Upper lobe of left lung (tissue), 4 donors: Measurements from ENCODE around the gene CAV1.

Experiments
- EP300 ChIP-seq, 4 donors: sonication (generic); formaldehyde crosslinking; IDR thresholded peaks; one replicate each; pipeline ENCODE4 v1.5.1; 2017; ENCODE audit warnings: antibody characterized with exemption in 4 of 4, control low read depth in 2 of 4
- POLR2A ChIP-seq, 4 donors: fragments of 450-650 bp; IDR thresholded peaks; one replicate each; pipeline ENCODE4 v1.5.1; 2016 to 2017; ENCODE audit warnings: antibody characterized with exemption in 4 of 4, mild to moderate bottlenecking in 2 of 4
- POLR2AphosphoS5 ChIP-seq, 2 donors: sonication (generic); formaldehyde crosslinking; IDR thresholded peaks; one replicate each; pipeline ENCODE4 v1.5.1; 2017; ENCODE audit warnings: antibody characterized with exemption in 2 of 2
- TF ChIP-seq, protein P1 (sequence below), 6 experiments: fragments of 450-650 bp in 4 of 6; fragments of 200-600 bp in 2 of 6; sonication (generic) in 2 of 6; IDR thresholded peaks; one replicate each; pipeline ENCODE4 v1.5.1; 2016 to 2019; ENCODE audit warnings: antibody characterized with exemption in 6 of 6

DNA sequence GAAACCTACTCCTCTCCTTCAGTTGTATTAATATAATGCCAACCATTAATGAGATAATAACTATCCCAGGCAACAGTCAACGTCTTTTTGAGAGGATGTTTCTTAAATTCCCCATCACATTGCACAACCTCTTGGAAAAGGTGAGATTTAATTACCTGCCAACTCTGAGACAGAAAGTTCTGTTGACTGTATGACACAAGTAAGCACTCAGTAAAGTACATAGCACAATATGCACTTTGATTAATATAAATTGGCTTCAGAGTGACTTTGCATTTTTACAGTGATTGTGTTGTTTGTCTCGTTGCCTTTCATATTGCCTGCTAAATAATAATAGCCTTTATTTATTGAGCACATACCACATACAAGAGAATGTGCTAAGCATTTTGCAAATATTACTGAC is 46.7 kb downstream of the CAV1 start:
- TF ChIP-seq EP300 (IDR thresholded peaks at IDR 0.05) (peak in 2 of 4 donors; percentile 8 to 79), POLR2AphosphoS5 (IDR thresholded peaks at IDR 0.05) (no peak), POLR2A (IDR thresholded peaks at IDR 0.05) (no peak)
- TF ChIP-seq, protein P1, sequence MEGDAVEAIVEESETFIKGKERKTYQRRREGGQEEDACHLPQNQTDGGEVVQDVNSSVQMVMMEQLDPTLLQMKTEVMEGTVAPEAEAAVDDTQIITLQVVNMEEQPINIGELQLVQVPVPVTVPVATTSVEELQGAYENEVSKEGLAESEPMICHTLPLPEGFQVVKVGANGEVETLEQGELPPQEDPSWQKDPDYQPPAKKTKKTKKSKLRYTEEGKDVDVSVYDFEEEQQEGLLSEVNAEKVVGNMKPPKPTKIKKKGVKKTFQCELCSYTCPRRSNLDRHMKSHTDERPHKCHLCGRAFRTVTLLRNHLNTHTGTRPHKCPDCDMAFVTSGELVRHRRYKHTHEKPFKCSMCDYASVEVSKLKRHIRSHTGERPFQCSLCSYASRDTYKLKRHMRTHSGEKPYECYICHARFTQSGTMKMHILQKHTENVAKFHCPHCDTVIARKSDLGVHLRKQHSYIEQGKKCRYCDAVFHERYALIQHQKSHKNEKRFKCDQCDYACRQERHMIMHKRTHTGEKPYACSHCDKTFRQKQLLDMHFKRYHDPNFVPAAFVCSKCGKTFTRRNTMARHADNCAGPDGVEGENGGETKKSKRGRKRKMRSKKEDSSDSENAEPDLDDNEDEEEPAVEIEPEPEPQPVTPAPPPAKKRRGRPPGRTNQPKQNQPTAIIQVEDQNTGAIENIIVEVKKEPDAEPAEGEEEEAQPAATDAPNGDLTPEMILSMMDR (IDR thresholded peaks at IDR 0.05): no peak
